Keratinocyte (primary cell): ENCODE data around the gene KRTAP4-4. TPM values are rescaled to one million over a fixed set of nuclear protein-coding genes. Genes with fewer than 3 reads are reported as not detected.

ENCODE experiments used
- DNase-seq: peaks from one replicate; pipeline ENCODE4 v3.0.0-alpha.2; 2011; ENCODE audit warnings: low read depth, missing footprints, low spot score
- FAIRE-seq: peaks from 2 replicates; lab custom pipeline; 2011; peaks lifted over from hg19 to GRCh38; lab: Jason Lieb, UNC
- H2AFZ ChIP-seq: 2 replicates; pipeline ENCODE4 v1.6.0; 2012; ENCODE audit warnings: low read length, control low read depth, inconsistent platforms; ENCODE audit not compliant: control insufficient read depth
- H3K27ac ChIP-seq: 2 replicates; pipeline ENCODE4 v1.5.1; 2011; ENCODE audit warnings: low read length; ENCODE audit not compliant: control insufficient read depth, insufficient read depth
- H3K27me3 ChIP-seq: 3 replicates; pipeline ENCODE4 v1.6.0; 2011; ENCODE audit warnings: low read length; ENCODE audit not compliant: control insufficient read depth, insufficient read depth; ENCODE audit errors: extremely low read depth
- H3K36me3 ChIP-seq, 2 experiments: 2 replicates in 1 of 2; 3 replicates in 1 of 2; pipeline ENCODE4 v1.5.1; 2011; ENCODE audit warnings: low read length in 2 of 2, mild to moderate bottlenecking in 1 of 2; ENCODE audit not compliant: control insufficient read depth in 2 of 2, insufficient read depth in 2 of 2; ENCODE audit errors: extremely low read depth in 1 of 2
- H3K4me1 ChIP-seq: 3 replicates; pipeline ENCODE4 v1.5.1; 2011; ENCODE audit warnings: low read length; ENCODE audit not compliant: control insufficient read depth, insufficient read depth; ENCODE audit errors: extremely low read depth
- H3K4me2 ChIP-seq: 3 replicates; pipeline ENCODE4 v1.6.0; 2011; ENCODE audit warnings: low read depth, low read length; ENCODE audit not compliant: control insufficient read depth, insufficient read depth; ENCODE audit errors: extremely low read depth
- H3K4me3 ChIP-seq, 3 experiments: fragments of 200-600 bp in 1 of 3; sonication (generic) in 1 of 3; 2 replicates in 2 of 3; 3 replicates in 1 of 3; pipeline ENCODE4 v1.5.1; 2011 to 2016; ENCODE audit warnings: low read length in 3 of 3, mild to moderate bottlenecking in 3 of 3, control low read depth in 2 of 3, inconsistent platforms in 1 of 3, low read depth in 1 of 3, mixed read lengths in 1 of 3, mixed run types in 1 of 3, moderate library complexity in 1 of 3; ENCODE audit not compliant: control insufficient read depth in 2 of 3, insufficient read depth in 2 of 3; ENCODE audit errors: extremely low read depth in 1 of 3
- H3K79me2 ChIP-seq: 2 replicates; pipeline ENCODE4 v1.6.0; 2012; ENCODE audit warnings: low read length; ENCODE audit not compliant: control insufficient read depth, insufficient read depth
- H3K9ac ChIP-seq: 3 replicates; pipeline ENCODE4 v1.6.0; 2011; ENCODE audit warnings: low read length; ENCODE audit not compliant: control insufficient read depth, insufficient read depth; ENCODE audit errors: extremely low read depth
- H3K9me1 ChIP-seq: 3 replicates; pipeline ENCODE4 v1.6.0; 2011; ENCODE audit warnings: low read length; ENCODE audit not compliant: control insufficient read depth, insufficient read depth; ENCODE audit errors: extremely low read depth
- H3K9me3 ChIP-seq: 2 replicates; pipeline ENCODE4 v1.5.1; 2012; ENCODE audit warnings: low read depth, low read length; ENCODE audit not compliant: control insufficient read depth
- H4K20me1 ChIP-seq: 3 replicates; pipeline ENCODE4 v1.6.0; 2011; ENCODE audit warnings: low read length; ENCODE audit not compliant: control insufficient read depth, insufficient read depth; ENCODE audit errors: extremely low read depth
- EZH2 ChIP-seq: IDR thresholded peaks from one replicate; pipeline ENCODE4 v1.6.1; 2012; ENCODE audit warnings: inconsistent platforms, mild to moderate bottlenecking, low read length, moderate library complexity
- dilution Hi-C: fragments of 300-500 bp; cut with MboI; formaldehyde crosslinking; loops from one replicate; pipeline ENCODE4 v1.7.0; 2020; ENCODE audit warnings: low sequenced_read_pairs; ENCODE audit not compliant: extremely low pct_ligation_motif_present
- polyA plus RNA-seq, 5 experiments: library from polyadenylated mRNA; depleted of rRNA in 3 of 5; stranded (reverse) in 3 of 5; stranded (forward) in 1 of 5; unstranded in 1 of 5; fragments of >200 nt; gene quantifications; 1 replicate in 1 of 5; 2 replicates in 3 of 5; 3 replicates in 1 of 5; pipeline versions ENCODE4 v1.2.1 to v1.2.3, GENCODE V29; 2011 to 2012; ENCODE audit warnings: missing spikeins in 2 of 5, low read depth in 1 of 5, low replicate concordance in 1 of 5
- TF ChIP-seq, protein P1 (sequence below), 3 experiments: IDR thresholded peaks in 1 of 3; conservative IDR thresholded peaks in 1 of 3; optimal IDR thresholded peaks in 1 of 3; 2 replicates in 2 of 3; 3 replicates in 1 of 3; pipeline versions ENCODE3 to v1.5.1; 2011; ENCODE audit warnings: low read length in 3 of 3, mild to moderate bottlenecking in 3 of 3, moderate library complexity in 2 of 3, control low read depth in 1 of 3, inconsistent platforms in 1 of 3; ENCODE audit not compliant: insufficient read depth in 2 of 3; ENCODE audit errors: extremely low read depth in 1 of 3

KRTAP4-4 gene
- polyA plus RNA-seq, 1 donor (not counting 4 experiments of a cell fraction or from before 2014, with no cell fraction given), result not detected

DNA sequence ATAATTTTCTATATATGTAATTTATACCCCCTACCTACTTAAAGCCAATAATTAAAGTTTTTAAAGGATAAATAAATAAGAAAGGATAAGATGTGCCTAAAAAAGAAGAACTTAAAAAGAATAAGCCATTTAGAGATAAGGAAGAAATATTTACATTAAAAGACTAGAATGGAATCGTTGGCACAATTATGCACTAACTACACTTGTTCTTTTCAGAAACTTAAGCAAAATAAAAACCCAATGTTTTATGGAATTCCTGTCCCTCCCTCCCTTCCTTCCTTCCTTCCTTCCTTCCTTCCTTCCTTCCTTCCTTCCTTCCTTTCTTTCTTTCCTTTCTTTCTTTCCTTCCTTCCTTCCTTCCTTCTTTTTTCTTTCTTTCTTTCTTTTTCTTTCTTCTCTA is 15.7 kb downstream of the KRTAP4-4 start:
- H3K27ac ChIP-seq, result no peak overlapping the region
- no peaks in the 10 kb centered on the region for H3K36me3 ChIP-seq
- H2AFZ ChIP-seq, result no peak overlapping the region
- H3K9me3 ChIP-seq, result peaks cover 8% of the 10 kb centered on the region
- H3K27me3 ChIP-seq, result no peaks in the 10 kb centered on the region
- no peaks in the 10 kb centered on the region for H3K79me2 ChIP-seq
- no peak overlapping the region for H3K4me2 ChIP-seq
- dilution Hi-C loops, result no loop called here
- H3K4me1 ChIP-seq, result peaks cover 8% of the 10 kb centered on the region
- H3K4me3 ChIP-seq, result no peak overlapping the region
- no peak for FAIRE-seq
- no peaks in the 10 kb centered on the region for H4K20me1 ChIP-seq
- H3K9ac ChIP-seq, result no peak overlapping the region
- no peak for DNase-seq
- no peaks in the 10 kb centered on the region for H3K9me1 ChIP-seq
- no peak for TF ChIP-seq EZH2
- TF ChIP-seq, protein P1, sequence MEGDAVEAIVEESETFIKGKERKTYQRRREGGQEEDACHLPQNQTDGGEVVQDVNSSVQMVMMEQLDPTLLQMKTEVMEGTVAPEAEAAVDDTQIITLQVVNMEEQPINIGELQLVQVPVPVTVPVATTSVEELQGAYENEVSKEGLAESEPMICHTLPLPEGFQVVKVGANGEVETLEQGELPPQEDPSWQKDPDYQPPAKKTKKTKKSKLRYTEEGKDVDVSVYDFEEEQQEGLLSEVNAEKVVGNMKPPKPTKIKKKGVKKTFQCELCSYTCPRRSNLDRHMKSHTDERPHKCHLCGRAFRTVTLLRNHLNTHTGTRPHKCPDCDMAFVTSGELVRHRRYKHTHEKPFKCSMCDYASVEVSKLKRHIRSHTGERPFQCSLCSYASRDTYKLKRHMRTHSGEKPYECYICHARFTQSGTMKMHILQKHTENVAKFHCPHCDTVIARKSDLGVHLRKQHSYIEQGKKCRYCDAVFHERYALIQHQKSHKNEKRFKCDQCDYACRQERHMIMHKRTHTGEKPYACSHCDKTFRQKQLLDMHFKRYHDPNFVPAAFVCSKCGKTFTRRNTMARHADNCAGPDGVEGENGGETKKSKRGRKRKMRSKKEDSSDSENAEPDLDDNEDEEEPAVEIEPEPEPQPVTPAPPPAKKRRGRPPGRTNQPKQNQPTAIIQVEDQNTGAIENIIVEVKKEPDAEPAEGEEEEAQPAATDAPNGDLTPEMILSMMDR (optimal IDR thresholded peaks at IDR 0.05 in 1 of 3, IDR thresholded peaks at IDR 0.05 in 1 of 3, conservative IDR thresholded peaks at IDR 0.05 in 1 of 3; ENCODE audit: extremely low read depth in 1 of 3, insufficient read depth in 2 of 3, low read length in 3 of 3), result no peak

DNA sequence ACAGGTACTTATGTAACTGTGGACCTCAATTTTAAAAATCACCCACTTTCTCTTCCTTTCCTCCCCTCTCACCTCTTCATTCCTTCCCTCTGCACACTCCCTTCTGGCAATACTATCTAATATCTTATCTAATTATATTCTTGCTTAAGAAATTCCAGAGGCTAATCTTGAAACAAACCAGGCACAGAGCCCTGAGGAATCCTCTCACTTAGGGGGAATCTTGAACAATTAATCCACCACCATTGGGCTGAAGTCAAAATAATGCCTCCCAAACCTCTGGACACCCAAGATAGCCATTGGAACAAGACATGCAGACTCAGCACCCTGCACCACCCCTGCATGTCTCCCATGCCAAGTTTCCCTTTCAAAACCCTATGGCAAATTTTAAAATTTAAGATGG is 19.2 kb downstream of the KRTAP4-4 start:
- Histone ChIP-seq H3K9me3 (peaks cover 8% of the 10 kb centered on the region), H3K27ac (peak overlapping the region; percentile 59), H3K4me1 (peaks cover 8% of the 10 kb centered on the region), H2AFZ (no peak overlapping the region), H3K4me2 (no peak overlapping the region), H3K9ac (no peak overlapping the region), H3K36me3 (no peaks in the 10 kb centered on the region), H3K27me3 (no peaks in the 10 kb centered on the region), H3K9me1 (no peaks in the 10 kb centered on the region), H4K20me1 (no peaks in the 10 kb centered on the region), H3K79me2 (no peaks in the 10 kb centered on the region), H3K4me3 (no peak overlapping the region)
- no peak for DNase-seq
- TF ChIP-seq EZH2, result no peak
- TF ChIP-seq, protein P1 (optimal IDR thresholded peaks at IDR 0.05 in 1 of 3, IDR thresholded peaks at IDR 0.05 in 1 of 3, conservative IDR thresholded peaks at IDR 0.05 in 1 of 3; ENCODE audit: extremely low read depth in 1 of 3, insufficient read depth in 2 of 3, low read length in 3 of 3), result no peak
- dilution Hi-C loops, result no loop called here
- no peak for FAIRE-seq
